Stimulated activated CD8-positive, alpha-beta memory T cell treated with anti-CD3 and anti-CD28 coated beads, Interleukin-4, amount 100 ng/mL, for 24 hours (primary cell): ENCODE measurements around the gene CCDC146.
"Not testable (repeated sequence)": the region's sequence is repeated elsewhere in the genome, so short reads cannot be mapped to it uniquely, and the experiment has no call there.

Source experiments
- DNase-seq: peaks from one replicate; pipeline ENCODE4 v3.0.0-alpha.2; 2020; ENCODE audit warnings: low read depth

CCDC146 gene

DNA sequence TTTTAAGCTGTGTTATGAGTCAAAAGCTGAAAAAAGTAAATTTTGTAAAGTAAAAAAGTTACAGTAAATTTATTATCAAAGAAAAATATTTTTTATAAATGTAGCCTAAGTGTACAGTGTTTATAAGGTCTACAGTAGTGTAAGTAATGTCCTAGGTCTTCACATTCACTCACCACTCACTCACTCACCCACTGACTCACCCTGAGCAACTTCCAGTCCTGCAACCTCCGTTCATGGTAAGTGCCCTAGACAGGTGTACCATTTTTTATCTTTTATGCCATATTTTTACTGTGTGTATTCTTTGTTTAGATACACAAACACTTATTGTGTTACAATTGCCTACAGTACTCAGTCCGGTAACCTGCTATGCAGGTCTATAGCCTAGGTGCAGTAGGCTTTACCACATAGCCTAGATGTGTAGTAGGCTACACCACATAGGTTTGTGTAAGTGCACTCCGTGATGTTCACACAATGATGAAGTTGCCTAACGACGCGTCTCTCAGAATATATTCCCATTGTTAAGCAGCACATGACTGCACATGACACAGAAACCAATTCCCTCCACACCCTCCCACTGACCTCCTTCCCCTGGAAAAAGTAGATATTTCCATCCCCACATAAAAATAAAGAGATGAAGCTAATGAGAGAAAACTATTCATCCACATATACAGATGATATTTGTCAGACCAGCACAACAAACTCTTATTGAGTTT, 122.0 kb downstream of the CCDC146 start:
- DNase-seq = no peak

DNA sequence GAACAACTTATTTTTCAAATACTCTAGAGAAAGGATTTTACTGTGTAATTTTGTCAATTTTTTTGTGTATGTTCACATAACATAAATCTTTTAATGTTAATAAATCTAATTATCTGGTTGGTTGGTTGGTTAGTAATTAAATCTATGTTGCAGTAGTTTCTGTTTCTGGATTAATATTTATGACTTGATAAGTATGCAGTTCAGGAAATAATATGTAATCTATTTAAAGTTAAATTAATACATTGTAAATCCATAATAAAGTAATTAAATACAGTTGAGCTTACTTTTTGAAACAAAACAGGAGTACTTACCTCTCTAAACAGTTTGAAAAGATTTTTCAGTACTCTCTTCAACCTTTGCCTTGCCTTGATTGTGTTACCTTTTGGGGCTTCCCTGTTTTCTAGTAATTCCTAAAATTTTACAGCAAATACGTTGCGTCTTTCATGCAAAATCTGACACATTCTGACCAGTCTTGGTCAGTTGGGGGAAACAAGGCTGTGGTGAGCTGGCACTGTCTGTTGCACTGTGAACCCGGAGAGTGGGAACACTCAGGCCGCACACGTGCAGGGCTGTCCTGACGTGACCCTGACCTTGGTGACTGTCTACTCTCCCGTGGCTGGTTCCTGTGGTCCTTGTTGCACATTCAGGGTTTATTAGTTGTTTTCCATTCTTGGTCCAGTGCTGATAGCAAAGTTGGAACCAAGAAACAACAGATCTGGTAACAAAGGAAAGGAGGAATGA, 122.8 kb downstream of the CCDC146 start:
- DNase-seq = no peak

DNA sequence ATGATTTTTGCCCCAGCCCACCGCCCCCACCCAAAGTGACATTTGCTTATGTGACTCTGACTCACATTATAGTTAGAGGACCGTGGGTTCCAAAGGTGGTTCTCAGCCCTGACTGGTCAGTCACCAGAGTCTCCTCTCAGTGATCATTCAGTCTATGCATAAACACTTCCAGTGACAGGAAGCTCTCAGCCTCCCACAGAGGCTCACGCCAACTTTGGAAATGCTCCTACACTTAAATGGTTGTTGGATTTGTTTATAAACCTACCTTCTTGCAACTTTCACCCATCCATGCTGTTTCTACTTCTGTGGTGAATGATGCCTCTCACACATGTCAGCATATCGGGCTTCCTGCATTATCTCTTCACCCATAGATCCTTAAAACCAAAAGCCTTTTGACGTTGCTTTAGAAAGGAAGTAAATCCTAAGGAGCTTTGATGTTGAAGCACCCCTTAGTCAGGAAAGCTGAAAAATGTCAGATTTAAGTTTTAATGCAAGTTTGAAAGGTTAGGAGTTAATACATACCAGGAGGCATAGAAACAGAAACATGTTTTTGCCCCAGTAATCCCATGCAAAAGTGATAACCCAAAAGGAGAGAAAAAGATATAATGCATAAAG, 123.7 kb downstream of the CCDC146 start:
- no peak for DNase-seq

DNA sequence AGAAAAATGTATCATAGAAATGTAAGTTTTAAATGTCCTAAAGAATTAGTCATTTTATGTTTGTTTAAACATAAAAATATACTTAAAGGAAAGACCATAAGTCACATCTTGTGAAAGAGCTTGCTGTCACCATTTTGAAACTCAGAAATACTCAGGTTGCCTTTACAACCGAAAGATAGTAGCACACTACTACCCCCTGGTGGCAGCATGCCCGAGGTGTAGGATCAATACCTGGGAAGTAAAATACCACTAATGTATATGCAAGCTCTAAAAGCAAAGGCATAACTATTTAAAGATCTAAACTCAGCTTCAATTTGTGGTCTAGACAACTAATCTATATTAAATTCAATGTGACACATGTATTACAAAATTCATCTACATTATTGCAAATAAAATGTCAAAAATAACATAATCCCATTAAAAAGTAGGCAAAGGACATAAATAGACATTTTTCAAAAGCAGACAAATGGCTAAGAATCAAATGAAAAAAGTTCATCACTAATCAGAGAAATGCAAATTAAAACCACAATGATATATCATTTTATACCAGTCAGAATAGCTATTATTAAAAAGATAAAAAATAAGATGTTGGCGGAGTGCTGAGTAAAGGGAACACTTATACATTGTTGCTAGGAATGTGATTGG, 124.9 kb downstream of the CCDC146 start:
- peak; percentile 81 for DNase-seq

DNA sequence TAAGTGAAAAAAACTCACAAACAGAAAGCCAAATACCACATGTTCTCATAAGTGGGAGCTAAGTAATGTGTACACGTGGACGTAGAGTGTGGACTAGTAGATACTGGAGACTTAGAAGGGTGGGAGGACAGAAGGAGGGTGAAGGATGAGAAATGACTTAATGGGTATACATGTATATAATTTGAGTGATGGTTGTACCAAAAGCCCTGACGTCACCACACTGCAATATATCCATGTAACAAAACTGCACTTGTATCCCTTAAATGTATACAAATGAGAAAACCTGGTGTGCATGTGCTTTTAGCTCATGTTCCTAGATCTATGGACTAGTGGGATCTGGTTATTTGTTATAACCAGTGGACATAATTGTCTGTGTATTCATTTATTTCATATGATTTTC, 125.7 kb downstream of the CCDC146 start:
- no peak for DNase-seq

DNA sequence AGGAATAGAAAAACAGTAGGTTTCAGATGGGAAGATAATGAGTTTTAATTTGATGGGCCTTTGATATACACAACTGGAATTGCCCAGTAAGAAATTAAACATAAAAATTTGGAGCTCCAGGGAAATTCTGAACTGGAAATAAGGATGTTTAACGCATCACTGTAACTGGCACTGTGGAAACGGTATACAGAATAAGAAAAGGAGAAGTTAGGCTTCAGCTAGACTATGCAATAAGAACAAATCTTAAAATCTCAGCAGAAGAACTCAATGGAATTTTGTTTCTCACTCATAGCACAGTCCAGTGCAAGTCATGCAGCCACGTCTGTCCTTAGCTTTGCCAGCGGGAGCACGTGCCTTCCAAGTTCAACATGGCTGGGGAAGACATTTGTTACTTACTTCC, 130.1 kb downstream of the CCDC146 start:
- no peak for DNase-seq

DNA sequence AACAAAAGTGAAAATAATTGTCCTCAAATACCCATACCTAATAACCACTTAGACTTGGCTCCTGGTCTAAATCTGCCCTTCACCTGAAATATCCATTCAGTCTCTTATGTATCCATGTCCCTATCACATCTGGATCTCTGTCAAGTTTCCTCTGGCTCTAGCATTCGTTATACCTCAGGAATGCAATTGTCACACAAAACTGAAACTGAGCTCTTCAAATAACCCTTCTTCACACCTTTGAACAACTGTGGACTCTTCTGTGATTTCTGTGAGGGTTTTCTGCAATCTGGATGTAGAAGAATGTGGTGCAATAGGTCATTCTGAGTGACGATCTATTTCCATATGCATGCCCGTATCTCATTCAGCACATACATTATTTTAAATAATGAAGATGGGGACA, 130.7 kb downstream of the CCDC146 start:
- DNase-seq = no peak

DNA sequence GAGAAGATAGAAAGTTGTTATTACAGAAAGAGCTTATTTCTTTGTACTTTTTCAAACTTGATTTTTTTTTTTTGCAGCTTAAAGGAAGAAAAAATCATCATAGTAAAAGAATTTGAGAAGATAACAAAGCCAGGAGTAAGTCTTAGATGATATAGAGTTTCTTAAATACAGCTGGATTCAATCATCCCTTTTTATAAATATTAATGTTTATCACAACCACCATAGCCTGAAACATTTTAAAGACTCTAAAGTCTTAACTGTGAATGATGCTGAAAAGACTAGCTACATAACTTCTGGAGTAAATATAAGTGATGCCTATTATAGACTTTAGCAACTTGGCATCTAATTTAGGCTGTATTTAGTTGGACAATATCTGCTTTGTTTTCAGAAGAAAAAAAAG, 132.0 kb downstream of the CCDC146 start:
- no peak for DNase-seq

DNA sequence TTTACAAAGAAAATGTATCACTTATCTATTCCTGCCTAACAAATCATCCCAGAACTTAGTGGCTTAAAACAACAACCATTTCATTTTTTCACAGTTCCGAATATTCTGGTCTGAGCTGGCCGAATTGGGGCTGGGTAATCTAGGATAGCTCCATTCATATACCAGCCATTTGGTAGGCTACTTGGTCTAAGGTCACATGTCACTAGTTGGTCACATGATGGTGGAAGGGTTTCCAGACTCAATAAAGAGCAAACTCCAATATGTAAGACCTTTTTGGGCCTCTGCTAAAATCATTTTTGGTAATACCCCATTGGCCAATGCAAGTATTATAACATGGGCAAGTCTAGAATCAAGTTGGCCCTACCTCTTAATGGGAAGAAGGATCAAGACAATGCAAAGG, 132.5 kb downstream of the CCDC146 start:
- no peak for DNase-seq

DNA sequence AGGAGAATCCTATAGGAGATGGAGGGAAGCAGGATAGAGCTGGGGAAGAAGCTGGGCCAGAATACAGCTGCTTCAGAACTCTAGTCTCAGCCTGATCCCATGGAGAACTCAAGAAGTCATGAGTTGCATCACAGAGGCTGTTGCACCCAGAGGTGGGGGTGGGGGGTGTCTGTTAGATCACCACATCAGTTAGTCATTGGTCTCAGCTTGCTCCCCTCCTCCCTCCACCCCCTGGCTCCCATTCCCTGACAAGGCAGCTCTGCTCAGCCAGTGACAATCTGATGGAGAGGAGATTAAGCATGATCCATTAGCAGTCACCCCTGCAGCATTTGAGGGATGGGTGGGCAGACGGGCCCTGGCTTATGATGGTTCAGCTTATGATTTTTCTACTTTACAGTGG, 135.6 kb downstream of the CCDC146 start:
- no peak for DNase-seq

DNA sequence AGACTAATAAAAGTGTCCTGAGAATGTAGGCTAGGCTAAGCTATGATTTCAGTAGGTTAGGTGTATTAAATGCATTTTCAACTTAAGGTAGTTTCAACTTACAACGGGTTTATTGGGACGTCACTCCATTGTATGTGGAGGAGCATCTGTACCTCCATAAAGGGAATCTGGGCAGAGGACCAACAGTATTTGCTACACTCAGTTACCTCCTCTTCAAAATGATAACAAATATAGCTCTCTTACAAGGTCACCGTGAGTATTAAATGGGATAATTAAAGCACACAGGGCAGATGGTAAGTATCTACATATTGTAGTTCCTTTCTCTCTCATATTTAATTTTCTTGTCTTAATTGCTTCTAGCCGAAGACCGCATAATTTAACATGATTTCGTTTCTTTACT, 136.2 kb downstream of the CCDC146 start:
- DNase-seq = no peak

DNA sequence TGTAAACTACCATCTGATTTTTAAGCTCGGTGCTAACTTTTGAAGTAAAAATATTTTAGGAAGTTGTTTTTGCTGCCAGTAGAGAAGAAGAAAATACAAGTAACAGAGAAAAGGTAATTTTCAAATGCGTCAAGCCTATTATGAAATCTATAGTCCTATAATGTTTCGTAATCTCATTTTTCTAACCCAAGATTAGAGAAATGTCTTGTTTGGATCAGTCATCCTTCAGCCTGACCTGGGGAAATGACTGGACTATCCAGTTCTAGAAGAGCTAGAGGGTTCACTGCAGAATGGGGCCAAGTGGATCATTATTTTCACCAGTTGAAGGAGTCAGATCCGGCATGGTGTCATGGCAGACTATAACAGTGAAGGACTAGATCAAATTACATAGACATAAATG, 139.9 kb downstream of the CCDC146 start:
- no peak for DNase-seq

DNA sequence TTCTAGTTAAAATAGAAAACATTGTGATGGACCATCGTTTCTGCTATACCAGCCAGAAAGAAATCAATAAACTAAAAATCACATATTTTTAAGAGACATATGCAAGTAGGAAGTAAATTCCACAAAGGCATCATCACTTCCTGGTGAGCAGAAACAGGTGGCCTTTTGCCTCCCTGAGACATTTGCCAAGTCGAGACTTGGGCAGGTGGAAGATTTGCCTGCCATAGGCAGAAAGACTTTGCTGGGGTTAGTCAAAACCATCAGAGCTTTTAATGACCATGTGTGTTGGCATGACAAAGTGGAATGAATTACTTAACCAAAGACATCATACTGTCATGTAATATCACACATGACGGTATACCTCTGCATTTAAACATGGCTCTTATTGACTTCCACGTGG, 143.3 kb downstream of the CCDC146 start:
- no peak for DNase-seq

DNA sequence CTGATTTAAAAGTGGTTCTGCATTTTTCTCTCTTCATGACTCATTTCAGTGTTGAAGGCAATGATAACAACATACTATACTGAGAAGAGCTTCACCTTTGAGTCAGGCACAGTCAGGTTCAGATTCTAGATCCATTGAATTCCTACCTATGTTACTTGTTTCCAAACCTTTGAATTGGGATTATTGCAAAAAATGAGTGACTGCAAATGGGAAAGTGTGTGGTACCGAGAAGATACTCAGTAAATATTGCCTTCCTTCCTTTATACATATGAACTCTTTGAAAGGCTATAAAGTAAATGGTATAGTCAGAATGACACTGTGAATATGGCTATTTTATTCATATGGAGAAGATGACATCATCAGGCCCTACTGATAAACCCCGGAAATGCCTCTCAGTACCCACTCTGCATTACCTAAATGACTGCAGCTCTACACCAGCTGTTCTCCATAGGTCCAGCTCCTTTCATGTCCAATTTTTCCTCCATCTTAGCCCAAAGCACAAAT, 143.9 kb downstream of the CCDC146 start:
- no peak for DNase-seq

DNA sequence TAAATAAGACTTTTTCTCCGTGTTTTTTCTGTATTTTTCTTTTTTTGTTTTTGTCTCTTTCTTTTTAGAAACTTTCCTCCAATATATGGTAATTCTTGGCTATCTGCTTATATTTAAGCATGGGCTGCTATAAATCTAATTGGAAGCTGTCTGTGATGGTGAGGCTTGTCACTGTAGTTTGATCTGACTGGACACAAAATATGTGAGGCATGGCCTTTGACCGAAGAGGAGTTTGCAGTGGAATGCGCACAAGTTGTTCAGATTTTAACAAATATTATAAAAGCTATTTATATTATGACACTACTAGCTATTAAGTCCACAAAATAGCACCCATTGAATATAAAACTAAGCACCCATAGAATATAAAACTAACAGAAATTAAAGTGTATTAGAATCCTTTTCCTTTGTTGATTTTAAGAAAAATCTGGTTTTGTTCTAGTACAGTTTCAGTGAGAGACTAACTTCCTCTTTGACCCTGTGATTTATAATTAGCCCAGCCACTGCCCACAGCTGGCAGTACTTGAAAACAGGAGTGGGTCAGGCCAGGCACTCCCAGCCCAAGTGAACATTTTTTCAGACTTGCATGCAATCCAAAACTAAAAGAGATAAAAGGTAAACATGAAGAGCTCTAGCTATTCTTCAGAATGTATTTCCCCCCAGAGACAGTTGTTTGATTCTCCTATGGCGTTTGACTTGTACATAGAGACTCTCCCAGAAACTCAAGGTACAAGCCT, 147.1 kb downstream of the CCDC146 start:
- DNase-seq = no peak

DNA sequence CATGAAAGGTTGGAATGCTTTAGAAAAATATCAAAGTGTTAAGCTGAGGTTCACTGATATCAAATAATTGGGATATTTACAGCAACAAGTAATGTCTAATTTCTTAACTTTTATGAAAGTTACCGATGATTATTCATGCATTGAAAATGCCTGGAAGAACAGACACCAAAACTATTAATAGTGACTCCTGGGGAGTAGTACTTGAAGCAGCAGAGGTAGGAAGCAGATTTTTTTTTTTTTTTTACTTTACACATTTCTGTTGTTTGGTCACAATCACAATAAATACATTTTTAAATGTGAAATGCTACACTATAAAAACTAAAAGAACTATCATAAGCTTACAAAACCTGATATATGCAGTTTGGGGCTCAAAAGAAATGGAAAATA, 147.7 kb downstream of the CCDC146 start:
- no peak for DNase-seq

DNA sequence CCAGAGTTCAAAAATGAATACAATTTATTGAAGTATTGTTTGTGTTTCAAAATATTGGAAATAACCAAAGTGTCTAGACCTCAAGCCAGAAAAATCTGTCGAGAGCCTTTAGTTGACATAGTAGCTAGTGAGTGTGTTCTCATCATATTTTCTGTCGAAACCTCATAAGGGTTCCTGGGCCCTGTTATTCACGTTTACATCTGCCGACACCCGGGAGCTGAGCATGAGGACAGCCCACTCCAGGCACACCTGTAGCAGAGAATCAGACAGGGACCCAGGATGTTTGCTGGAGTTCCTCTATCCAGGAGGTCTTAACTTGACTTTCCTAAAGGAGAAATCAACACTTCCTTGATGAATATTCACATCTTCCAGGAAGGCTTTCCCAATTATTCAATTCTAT, 149.4 kb downstream of the CCDC146 start:
- DNase-seq = no peak

DNA sequence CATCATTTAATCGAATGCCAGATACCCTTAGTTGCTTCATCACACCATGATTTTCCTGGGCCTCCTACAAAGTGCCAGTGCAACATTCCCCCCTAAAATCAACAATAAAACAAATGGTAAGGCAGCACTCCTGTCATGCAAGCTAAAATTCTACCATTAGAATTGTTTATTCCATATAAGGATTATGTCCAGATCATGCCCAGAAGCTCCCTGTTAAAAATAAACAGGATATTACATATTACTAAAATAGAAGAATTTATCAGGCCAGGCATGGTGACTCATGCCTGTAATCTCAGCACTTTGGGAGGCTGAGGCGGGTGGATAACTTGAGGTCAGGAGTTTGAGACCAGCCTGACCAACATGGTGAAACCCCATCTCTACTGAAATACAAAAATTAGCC, 153.2 kb downstream of the CCDC146 start:
- DNase-seq = not testable (repeated sequence)

DNA sequence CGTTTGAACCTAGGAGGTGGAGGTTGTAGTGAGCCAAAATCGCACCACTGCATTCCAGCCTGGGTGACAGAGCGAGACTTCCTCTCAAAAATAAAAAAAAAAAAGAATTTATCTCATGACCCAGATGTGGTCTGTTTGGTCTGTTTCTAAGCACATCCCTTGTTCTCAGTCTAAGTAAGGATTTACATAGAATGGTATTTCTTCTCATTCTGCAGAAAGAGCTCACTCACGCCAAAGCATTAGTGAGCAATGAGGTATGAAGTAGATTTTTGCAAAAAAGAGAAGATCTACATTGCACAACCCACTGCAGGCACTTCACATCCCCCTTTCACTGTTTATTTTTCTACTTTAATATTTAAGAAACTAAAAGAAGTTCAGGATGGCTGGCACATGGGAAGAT, 153.7 kb downstream of the CCDC146 start:
- no peak for DNase-seq

DNA sequence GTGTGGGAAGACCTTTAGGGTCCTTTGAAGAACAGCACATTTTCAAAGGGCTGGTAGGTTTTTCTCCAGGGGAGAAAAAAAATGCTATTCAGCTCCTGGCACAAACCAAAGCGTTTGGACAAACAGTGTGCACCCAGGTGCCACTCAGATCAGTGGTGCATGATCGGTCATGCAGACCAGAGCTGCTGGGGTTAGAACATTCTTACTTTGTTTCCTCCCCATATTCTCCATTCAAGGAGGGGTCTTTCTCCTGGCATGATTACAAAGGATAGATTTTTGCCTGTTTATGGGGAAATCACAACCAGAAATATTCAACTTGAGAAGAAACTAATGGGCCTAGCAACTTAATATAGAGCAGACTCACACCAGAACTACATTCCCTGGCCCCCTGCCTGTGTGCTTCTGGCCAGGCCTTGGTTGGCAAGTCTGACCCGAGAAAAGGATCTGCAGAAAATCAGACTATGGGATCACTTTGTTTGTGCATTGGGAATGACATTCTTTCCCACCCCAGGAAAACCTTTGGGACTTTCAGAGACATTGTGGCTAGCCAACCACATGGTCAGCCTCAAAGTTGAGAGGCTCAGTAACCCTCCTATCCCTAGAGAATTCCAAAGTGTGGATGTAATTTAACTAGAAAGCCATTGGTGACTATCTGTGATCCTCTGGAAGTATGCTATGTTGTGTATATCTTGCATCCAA, 159.5 kb downstream of the CCDC146 start:
- DNase-seq = no peak

DNA sequence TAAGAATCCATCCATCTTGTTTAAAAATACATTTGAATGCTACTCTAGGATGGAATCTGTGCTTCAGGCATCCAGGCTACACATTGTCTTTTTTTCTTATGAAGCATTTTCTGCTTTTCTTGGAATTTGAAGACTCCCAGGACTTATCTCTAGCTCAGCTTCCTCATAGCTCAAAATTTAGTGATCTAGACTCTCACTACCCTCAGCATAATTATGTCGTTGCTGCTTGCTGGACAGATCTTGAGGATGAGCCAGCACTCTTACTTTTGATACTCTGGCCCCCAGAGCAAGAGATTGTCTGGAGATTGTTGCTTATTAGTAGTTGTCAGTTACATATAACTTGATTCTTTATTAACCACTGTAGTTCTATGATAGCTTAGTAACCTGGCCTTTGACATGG, 160.5 kb downstream of the CCDC146 start:
- DNase-seq = no peak
